HG03280 (cell line): ENCODE data around the gene MAP6D1.

Experiments used
- ATAC-seq: cut with Tn5 transposase; IDR thresholded peaks from one replicate; pipeline ENCODE4 v1.9.1; 2021; ENCODE audit warnings: mild to moderate bottlenecking, moderate library complexity; ENCODE audit not compliant: unreplicated experiment

Gene MAP6D1

DNA sequence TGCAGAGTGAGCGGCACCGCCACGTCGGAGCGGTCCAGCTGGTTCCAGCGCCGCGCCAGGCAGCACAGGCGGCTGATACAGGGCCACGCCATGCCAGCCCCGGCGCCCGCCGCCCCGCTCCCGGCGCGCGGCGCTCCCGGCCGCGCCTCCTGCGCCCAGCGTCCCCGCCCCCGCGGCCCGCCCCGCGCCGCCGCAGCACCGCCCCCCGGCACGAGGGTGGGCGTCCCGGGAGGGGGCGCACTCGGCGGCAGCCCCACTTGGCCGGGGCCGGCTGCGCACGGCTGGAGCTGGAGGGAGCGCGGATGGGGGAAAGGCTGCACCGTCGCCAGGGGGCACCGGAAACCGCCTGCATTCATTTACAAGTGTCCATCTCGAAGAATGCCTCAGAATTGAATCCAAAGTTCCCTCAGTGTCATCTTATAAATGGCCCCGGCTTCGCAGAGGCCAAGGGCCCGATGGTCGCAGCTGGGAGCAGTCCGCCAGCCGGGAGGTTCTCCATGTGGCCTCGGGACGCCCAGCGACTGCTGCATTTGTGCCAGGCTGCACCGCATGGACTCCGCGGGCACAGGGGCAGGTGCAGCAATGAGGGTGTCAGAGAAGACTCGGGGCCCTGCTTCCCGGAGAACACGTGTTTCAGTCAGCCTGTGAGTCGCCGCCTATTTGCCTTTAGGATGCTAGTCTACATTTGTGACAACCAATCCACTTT lies at the start of gene MAP6D1:
MAP6D1 (minus strand) TSS at position 122 of the 706 bp plus-strand sequence; CDS start at position 92, 30 bp downstream.
- peak; percentile 43 for ATAC-seq

DNA sequence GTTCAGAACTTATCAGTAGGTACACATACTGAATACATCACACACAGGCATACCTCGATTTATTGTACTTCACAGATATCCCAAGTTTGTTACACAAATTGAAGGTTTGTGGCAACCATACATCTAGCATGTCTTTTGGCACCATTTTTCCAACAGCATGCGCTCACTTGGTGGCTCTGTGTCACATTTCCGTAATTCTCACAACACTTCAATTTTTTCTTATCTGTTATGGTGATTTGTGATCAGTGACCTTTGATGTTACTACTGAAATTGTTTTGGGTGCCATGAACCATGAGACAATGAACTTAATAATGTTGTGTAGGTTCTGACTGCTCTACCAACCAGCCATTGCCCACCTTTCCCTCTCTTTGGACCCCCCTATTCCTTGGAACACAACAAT lies 48.5 kb upstream of the MAP6D1 start:
- ATAC-seq = no peak

DNA sequence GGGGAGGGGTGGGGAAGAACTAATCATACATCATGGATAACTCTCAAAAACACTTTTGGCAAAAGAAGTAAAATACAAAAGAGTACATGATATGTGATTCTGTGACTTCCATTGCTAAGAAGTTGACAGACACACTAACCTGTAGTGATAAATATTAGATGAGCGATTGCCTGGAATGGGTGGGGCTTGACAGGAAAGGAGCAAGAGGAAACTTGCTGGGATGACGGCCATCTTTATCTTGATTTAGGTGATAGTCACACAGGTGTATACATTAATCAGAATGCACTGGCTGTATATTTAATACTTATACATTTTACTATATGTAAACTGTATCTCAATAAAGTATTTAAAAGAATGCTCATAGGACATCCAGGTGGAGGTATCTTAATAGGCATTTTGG lies 46.2 kb upstream of the MAP6D1 start:
- no peak for ATAC-seq

- ATAC-seq = no peak
Observed at GRCh38 chr3:183870563-183870962, 45.2 kb upstream of the MAP6D1 start.

GRCh38 chr3:183868796-183869195 lies 43.4 kb upstream of the MAP6D1 start:
- ATAC-seq = no peak

GRCh38 chr3:183862610-183863009 lies 37.2 kb upstream of the MAP6D1 start:
- ATAC-seq = no peak

- no peak for ATAC-seq
Observed at GRCh38 chr3:183857863-183858262, 32.5 kb upstream of the MAP6D1 start.

DNA sequence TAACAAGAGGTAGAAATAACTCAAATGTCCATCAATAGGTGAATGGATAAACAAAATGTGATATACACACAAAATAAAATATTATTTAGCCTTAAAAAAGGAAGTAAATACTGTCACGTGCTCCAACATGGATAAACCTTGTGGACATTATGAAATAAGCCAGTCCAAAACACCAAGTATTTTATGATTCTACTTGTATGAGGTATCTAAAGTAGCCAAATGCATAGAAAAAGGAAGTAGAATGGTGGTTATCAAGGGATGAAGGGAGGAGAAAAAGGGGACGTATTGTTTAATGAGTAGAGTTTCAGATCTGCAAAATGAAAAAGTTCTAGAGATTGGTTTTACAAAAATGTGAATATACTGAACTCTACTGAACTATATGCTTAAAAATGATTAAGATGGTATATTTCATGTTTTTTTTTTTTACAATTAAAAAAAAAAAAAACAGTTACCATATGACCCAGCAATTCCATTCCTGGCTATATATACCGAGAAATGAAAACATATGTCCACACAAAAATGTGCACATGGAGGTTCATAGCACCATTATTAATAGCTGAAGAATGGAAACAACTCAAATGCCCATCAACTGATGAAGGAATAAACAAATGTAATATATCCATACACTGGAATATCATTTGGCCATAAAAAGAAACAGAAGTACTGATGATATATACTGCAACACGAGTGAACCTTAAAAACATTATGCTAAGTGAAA lies 29.1 kb upstream of the MAP6D1 start:
- no peak for ATAC-seq

GRCh38 chr3:183845608-183846288 lies 20.4 kb upstream of the MAP6D1 start:
- no peak for ATAC-seq

DNA sequence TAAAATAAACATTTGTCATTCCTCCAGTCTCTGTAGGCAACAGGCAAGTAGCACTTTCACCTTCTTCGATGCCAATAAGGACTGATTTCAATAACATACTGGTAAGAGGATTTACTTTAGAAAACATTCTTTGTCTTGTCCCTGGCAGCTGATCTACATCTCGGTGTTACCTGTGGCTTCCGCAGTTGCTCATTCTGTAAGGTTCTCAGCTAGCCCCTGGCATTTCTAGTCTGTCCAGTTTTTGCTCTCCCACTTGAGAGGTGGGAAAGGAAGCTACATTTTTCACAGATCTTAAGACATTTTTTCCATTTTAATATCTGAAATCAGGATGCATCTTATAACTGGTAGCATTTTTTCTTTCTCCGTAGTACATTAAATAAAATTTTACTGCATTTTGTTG lies 19.7 kb upstream of the MAP6D1 start:
- no peak for ATAC-seq

- no peak for ATAC-seq
Observed at GRCh38 chr3:183844606-183845005, 19.2 kb upstream of the MAP6D1 start.

- ATAC-seq = no peak
Observed at GRCh38 chr3:183839751-183840150, 14.4 kb upstream of the MAP6D1 start.

DNA sequence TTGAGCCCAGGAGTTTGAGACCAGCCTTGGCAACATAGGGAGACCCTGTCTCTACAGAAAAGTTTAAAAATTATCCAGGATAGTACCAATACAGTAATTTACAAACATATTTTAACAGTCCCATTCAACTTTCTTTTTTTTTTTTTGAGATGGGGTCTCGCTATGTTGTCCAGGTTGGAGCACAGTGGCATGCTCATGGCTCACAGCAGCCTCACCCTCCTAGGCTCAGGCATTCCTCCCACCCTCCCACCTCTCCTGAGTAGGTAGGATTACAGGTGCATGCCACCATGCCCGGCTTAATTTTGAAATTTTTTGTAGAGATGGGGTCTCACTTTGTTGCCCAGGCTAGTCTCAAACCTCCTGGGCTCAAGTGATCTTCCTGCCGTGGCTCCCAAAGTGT lies 12.5 kb upstream of the MAP6D1 start:
- no peak for ATAC-seq

- ATAC-seq = no peak
Observed at GRCh38 chr3:183837390-183837789, 12.0 kb upstream of the MAP6D1 start.

DNA sequence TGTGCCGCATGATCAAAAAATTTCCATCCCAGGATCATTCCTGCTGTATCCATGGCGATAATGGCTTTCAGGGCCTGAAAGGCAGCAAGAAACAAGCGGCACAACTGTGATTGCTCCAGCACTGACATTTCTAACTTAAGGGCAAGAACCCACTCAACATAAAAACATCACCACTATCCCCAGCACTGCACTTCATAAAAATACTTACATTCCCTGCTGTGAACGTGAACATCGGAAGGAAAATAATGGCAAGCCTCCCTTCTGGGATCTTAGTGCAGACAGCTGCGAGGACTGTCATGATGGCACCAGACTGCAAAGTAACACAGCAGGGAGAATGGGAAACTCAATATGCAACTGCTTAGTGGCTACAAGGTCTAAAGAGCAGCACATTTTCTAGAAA lies 8.1 kb upstream of the MAP6D1 start:
- ATAC-seq = no peak

- no peak for ATAC-seq
Observed at GRCh38 chr3:183830187-183830586, 4.8 kb upstream of the MAP6D1 start.

DNA sequence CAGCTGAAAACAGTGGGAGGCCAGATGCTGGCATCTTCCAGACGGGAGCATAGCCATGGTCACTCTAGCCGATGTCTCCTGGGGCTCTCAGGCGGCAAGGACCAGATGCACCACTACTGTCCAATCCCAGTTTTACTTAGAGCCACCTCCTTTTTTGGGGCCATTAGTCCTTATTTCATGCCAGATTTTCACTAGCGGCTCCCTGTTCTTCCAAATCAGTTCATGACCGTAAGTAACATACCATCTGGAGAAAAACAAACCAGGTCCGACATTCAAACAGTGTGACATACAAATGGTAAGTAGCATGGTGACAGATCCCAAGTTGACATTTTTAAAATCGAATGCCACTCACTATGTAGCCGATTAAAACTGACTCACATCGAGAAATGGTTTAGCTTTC lies 4.1 kb upstream of the MAP6D1 start:
- no peak for ATAC-seq

DNA sequence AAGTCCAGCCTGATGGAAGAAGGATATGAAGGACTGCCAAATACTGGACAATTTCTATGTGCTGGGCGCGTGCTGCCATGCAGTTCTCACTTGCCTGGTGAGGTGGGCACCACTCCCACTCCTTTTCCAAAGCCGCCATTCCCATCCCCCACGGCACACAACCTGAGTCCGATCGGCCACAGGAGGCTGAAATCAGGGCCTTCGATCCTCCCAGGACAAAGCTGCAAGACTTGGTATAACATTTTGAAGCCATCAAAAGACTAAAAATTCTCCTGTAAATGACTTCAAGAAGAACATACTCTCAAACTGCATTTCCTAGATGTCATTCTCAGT lies 3.1 kb upstream of the MAP6D1 start:
- ATAC-seq = no peak

- no peak for ATAC-seq
Observed at GRCh38 chr3:183827809-183828537, 2.6 kb upstream of the MAP6D1 start.

- ATAC-seq = no peak
Observed at GRCh38 chr3:183826448-183827250, 1.3 kb upstream of the MAP6D1 start.
